GM19238 (cell line): ENCODE measurements around the gene FAM20C.
"Not testable (repeated sequence)": the region's sequence is repeated elsewhere in the genome, so short reads cannot be mapped to it uniquely, and the experiment has no call there.

Source experiments
- DNase-seq: peaks from one replicate; pipeline ENCODE4 v3.0.0; 2011; ENCODE audit warnings: low spot score; ENCODE audit not compliant: insufficient read length

The FAM20C gene

GRCh38 chr7:240887-241421, 48.6 kb downstream of the FAM20C start:
- DNase-seq = no peak

GRCh38 chr7:241513-241912, 49.1 kb downstream of the FAM20C start:
- DNase-seq = no peak

DNA sequence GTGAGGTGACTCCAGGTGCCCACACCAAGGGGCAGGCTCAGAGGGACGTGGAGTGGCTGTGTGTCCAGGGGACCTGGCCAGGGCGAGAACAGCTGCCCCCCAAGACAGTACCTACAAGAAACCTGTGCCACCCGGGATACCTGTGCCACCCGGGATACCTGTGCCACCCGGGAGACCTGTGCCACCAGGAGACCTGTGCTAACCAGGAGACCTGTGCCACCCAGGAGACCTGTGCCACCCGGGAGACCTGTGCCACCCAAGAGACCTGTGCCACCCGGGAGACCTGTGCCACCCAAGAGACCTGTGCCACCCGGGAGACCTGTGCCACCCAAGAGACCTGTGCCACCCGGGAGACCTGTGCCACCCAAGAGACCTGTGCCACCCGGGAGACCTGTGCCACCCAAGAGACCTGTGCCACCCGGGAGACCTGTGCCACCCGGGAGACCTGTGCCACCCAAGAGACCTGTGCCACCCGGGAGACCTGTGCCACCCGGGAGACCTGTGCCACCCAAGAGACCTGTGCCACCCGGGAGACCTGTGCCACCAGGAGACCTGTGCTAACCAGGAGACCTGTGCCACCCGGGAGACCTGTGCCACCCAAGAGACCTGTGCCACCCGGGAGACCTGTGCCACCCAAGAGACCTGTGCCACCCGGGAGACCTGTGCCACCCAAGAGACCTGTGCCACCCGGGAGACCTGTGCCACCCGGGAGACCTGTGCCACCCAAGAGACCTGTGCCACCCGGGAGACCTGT, 50.6 kb downstream of the FAM20C start:
- not testable (repeated sequence) for DNase-seq

DNA sequence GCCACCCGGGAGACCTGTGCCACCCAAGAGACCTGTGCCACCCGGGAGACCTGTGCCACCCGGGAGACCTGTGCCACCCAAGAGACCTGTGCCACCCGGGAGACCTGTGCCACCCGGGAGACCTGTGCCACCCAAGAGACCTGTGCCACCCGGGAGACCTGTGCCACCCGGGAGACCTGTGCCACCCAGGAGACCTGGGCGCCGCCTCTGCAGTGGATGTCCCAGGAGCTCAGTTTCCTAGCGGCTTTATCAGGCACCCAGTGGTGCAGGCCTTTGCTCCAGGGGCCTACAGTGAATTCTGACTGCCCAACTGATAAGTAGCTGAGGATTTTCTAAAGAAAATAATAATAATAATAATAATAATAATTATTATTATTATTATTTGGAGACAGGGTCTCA, 51.2 kb downstream of the FAM20C start:
- not testable (repeated sequence) for DNase-seq

DNA sequence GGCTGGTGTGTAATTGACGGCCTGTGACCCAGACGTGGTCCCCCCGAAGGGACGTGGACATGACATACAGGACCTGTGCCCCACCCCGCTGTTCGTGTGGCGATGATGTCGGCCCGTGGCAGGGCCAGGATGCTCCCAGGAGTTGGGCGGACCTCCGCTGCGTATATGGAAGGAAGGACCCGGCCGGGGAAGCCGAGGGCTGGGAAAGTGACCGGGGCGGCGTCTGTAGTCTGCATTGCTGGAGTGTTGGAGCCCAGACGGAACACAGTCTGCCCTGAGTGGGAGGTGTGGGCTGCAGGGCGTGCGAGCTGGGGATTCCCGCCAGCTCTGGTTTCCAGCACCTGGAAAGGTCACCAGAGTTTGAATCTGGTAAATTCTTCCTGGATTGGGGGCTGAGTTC, 52.6 kb downstream of the FAM20C start:
- DNase-seq = no peak

DNA sequence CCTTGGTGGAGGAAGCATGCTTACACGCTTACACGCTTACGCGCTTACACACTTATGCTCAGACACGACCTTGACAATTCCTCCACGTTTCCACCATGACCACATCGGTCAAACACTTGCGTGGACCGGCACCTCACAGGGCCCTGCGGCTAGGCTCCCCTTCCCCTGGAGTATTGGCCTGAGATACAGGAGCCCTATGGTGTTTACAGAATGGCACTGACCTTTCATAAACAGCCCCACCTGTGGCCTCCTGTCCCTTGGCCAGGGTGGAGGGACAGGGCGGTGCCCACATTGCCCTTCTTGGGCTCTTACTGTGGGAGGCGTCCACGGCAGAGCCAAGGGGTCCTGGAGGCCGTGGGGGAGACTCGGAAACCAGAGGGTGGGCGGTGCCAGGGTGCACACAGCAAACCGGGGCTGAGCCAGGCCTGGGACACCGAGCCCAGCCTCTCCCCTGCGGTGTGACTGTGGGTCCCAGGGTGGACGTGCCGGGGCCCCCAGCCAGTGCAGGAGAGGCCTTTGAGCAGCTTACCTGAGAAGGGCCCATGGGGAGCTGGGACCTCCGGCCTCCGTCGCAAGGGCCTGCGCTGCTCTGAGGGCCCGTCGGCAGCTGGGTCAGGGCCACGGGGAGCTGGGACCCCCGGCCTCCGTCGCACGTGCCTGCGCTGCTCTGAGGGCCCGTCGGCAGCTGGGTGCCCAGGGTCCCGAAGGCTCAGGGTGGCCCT, 53.4 kb downstream of the FAM20C start:
- DNase-seq = no peak

DNA sequence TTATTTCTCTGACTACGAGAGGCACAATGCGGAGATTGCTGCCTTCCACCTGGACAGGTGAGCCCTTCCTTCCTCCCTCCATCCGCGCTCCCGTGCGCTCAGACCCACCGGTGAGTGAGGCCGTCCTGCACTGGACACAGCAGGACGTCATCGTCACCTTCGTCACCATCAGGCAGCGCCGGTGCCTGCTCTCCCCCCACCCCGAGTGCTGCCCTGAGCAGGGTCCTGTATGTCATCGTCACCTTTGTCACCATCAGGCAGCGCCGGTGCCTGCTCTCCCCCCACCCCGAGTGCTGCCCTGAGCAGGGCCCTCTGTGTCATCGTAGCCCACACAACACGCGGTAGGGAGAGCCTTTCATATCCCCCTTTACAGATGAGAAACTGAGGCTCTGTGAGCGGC, 54.1 kb downstream of the FAM20C start:
- no peak for DNase-seq

DNA sequence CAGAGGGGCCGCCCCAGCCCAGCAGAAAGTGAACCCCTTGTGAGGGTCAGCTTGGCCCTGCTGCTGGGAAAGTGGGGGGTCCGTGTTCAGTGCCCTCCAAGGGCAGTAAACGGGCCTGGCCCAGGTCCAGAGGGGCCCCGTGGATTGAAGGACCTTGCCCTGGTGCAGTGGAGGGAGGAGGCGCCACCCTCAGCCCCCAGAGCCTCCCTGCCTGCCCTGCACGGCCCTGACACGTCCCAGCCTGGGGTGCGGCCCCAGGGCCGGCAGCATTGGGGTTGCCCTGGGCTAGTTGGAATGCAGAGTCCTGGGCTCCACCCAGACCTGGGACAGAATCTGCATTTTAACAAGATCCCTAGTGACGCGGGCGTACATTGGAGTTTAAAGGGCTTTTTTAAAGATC, 54.8 kb downstream of the FAM20C start:
- no peak for DNase-seq

DNA sequence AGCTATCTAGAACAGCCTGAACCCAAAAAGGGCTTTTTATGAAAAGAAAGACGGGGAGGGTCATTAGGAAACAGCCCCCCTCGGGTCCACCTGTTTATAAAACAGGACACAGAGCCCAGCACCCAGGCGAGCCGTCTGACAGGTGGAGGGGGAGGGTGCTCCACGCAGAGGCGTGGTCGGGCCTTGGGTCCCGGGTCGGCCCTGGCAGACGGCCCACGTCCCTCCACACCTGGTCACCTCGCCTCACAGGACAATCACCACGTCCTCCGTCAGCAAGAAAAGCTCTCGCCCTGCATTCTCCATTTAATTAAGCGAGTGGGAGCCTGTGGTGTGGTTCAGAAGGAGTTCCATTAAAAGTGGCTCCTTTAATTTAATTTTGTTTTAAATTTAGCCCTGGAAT, 55.3 kb downstream of the FAM20C start:
- no peak for DNase-seq

DNA sequence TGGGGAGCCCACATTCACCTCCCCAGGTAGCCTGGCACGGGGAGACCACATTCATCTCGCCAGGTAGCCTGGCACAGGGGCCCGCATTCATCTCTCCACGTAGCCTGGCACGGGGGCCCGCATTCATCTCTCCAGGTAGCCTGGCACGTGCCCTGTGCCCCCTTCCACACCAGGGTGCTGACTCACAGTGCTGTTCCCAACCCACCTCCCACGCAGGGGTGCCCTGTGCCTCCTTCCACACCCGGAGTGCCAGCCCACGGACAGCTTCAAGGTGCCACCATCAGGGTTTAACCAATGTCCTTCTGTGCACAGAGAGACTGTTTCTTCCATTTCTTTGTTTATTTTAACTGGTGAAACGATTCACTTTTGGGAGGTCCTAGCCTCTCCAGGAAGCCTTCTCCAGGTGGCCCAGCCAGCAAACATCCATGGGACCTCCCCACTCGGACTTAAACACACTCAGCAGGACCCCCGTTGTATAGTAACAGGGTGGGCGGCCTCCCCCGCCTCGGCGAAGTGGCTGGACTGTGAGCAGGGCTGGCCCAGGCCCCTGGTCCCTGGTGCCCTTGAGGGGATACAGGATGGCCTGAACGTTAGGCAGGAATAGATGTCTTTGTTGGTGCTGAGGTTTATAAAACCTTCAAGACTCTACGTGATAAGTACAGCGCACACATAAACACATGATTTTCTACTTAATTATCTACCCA, 56.5 kb downstream of the FAM20C start:
- no peak for DNase-seq

DNA sequence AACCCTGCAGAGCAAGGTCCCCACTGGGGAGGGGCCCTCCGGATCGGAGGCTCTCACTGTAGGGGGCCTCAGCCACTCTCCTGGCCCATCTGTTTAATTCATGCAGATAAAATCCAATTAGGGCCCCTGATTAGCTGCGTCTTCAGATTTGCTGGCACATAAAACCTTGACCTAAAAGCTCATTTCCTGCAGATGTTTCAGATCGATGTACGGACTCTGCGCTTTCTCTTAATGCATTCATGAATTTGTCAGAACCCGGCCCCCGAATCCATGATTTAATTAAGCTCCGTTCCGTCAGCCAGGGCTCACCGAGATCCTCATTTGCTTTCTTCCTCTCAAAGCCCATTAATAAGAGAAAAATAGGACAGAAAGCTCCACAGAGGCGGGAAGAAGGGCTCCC, 57.6 kb downstream of the FAM20C start:
- DNase-seq = no peak

DNA sequence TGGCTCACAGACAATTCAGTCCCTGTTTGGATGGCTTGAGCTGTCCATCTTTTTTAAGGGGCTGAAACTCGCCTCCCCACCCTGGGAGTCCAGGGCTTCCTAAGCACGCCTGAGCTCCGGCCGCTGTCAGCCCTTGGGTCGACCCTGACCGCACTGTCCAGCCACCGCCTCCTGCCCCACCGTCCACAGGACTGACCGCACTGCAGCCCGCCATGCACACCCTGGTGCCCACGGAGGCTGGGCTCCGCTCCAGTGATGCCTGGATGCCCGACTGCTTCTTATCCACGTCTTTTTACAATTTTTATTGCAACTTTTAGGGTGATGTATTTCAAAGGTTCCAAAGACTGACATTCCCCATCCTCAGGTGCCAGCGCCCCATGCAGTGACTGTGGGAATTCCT, 58.2 kb downstream of the FAM20C start:
- no peak for DNase-seq

DNA sequence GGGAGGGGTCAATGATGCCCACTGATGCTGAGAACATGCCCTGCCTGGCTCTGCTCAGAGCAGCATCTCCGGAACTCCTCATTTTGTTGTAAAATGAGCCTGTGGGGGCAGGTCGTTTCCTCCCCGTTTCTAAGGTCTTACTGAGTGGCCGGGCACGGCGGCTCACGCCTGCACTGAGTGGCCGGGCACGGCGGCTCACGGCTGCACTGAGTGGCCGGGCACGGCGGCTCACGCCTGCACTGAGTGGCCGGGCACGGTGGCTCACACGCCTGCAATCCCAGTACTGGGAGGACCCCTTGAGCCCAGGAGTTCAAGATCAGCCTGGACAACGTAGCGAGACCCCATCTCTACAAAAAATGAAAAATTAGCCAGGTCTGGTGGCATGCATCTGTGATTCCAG, 58.6 kb downstream of the FAM20C start:
- DNase-seq = no peak

DNA sequence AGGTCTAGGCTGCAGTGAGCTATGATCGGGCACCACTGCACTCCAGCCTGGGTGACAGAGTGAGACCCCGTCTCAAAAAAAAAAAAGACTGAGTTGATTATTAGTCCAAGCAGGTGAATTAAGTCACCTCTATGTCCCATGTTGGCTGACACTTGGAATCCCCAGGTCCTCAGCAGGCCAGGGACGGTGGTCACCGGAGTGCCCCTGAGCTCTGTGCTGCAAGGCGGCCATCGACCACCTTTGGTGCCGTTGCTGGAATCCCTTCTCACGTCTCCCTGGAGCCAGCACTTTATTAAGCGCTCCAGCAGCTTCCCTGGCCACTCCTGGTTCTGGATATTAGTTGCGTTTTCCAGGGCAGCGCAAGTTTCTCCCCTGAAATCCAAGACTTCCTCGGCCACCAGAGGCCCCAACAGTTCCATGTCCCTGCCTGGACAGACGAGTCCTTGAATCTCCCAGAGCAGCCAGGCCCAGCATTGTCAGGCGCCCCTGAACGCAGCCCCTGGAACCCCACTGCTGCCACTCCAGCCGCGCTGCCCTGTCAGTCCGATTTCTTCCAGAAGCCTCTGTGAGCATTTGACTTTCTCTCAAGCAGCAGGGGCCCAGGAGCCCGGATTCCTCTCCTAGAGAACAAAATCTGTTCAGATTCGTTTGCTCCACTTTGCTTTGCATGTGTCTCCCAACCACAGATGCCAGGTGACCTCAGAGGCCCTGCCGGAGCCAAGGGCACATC, 59.2 kb downstream of the FAM20C start:
- no peak for DNase-seq

DNA sequence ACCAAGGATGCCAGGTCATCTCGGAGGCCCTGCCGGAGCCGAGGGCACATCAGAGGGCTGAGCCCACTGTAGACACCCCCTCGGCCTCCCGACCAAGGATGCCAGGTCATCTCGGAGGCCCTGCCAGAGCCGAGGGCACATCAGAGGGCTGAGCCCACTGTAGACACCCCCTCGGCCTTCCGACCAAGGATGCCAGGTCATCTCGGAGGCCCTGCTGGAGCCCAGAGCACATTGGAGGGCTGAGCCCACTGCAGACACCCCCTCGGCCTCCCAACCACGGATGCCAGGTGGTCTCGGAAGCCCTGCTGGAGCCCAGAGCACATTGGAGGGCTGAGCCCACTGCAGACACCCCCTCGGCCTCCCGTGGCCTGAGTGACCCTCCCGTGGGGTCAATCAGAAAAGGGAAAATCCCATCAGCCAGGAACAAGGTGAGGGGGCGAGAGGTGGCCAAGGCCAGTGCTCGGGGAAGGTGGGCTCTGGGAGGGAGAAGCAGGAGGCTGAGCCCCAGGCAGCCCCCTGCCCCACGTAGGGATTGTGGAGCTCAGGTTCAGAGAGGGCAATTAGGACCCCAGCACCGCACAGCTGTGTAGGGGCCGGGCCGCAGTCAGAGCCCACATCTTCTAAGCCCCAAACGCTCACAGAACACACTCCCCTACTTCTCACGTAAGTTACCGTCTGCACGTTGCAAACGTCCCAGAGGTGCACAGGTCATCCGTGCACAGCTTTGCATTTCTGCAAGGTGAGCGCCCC, 60.0 kb downstream of the FAM20C start:
- DNase-seq = no peak

- DNase-seq = no peak
Measured at GRCh38 chr7:252981-253380, 60.6 kb downstream of the FAM20C start.

GRCh38 chr7:253581-254336, 61.4 kb downstream of the FAM20C start:
- no peak for DNase-seq

DNA sequence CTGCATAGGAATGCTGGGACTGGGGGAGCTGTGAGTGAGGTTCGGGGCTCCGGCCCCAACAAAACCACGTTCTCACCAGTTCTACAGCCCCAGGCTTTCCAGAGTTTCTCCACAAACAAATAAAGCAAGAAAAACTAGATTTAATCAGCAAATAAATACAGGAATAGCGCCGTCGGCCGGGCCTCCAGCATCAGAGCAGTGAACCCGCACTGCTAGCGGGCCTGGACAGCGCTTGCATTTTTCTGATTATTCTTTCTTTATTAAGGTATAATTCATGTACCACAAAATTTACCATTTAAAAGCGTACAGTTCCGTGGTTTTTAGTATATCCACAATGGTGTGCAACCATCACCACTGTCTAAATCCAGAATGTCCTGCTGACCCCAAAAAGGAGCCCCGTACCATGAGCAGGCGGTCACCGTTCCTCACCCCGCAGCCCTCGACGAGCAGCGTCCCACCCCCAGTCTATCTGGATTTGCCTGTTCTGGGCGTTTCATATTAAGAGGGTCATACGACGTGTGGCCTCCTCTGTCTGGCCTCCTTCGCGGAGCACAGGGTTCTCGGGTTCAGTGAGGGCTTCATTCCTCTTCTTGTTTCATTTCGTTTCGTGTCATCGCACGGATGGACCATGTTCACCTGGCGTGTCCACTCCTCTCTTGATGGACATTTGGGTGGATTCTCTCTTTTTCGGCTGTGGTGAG, 62.1 kb downstream of the FAM20C start:
- no peak for DNase-seq

DNA sequence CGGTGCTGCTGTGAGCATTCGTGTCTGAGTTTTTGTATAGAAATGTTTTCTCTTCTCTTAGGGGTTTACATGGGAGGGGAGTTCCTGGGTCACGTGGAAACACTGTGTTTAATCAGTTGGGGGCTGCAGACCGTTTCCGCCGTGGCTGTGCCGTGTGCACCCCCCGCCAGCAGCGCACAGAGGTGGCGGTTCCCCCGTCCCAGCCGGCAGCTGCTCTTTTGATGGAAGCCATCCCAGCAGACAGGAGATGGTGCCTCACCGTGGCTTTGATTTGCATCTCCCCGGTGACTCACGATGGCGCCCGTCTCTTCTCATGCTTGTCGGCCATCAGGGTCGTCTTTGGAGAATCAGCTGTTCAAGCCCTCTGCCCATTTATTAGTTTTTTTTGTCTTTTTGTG, 62.7 kb downstream of the FAM20C start:
- DNase-seq = no peak
